Measurements from ENCODE around the gene ZP4. TPM values are rescaled to one million over a fixed set of nuclear protein-coding genes. Genes with fewer than 3 reads are reported as not detected.

Gene ZP4
- total RNA-seq, 1 experiment from 2014 or later: not detected

GRCh38 chr1:237910834-237911233, 20.1 kb upstream of the ZP4 start:
- H3K36me3 ChIP-seq (ENCODE audit: insufficient read depth, low read length, poor library complexity, severe bottlenecking): no peaks in the 10 kb centered on the region
- DNase-seq (ENCODE audit: low spot score): no peak
- CTCF ChIA-PET: no interaction called here
- no peak overlapping the region for H3K4me3 ChIP-seq (ENCODE audit: low read depth, low read length, poor library complexity, severe bottlenecking)
- intact Hi-C loops (cut with micrococcal nuclease; ENCODE audit: unreplicated experiment): no loop called here
- H3K27me3 ChIP-seq (replicated peaks; ENCODE audit: insufficient read depth, low read depth, low read length, poor library complexity): no peaks in the 10 kb centered on the region
- no peaks in the 10 kb centered on the region for H3K4me1 ChIP-seq (ENCODE audit: insufficient read depth, low read length, poor library complexity, severe bottlenecking)
- H3K27ac ChIP-seq (ENCODE audit: low read depth, low read length, poor library complexity, severe bottlenecking): no peak overlapping the region
- POLR2A ChIA-PET (ENCODE audit: low non-redundant PET): no interaction called here
- TF ChIP-seq, protein P1, sequence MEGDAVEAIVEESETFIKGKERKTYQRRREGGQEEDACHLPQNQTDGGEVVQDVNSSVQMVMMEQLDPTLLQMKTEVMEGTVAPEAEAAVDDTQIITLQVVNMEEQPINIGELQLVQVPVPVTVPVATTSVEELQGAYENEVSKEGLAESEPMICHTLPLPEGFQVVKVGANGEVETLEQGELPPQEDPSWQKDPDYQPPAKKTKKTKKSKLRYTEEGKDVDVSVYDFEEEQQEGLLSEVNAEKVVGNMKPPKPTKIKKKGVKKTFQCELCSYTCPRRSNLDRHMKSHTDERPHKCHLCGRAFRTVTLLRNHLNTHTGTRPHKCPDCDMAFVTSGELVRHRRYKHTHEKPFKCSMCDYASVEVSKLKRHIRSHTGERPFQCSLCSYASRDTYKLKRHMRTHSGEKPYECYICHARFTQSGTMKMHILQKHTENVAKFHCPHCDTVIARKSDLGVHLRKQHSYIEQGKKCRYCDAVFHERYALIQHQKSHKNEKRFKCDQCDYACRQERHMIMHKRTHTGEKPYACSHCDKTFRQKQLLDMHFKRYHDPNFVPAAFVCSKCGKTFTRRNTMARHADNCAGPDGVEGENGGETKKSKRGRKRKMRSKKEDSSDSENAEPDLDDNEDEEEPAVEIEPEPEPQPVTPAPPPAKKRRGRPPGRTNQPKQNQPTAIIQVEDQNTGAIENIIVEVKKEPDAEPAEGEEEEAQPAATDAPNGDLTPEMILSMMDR (conservative IDR thresholded peaks at IDR 0.05; ENCODE audit: low read depth, low read length): no peak
- no TSS peak for BruUV-seq (replicated peaks)
- no peaks in the 10 kb centered on the region for H3K9me3 ChIP-seq (ENCODE audit: low read depth, low read length, poor library complexity, severe bottlenecking)

DNA sequence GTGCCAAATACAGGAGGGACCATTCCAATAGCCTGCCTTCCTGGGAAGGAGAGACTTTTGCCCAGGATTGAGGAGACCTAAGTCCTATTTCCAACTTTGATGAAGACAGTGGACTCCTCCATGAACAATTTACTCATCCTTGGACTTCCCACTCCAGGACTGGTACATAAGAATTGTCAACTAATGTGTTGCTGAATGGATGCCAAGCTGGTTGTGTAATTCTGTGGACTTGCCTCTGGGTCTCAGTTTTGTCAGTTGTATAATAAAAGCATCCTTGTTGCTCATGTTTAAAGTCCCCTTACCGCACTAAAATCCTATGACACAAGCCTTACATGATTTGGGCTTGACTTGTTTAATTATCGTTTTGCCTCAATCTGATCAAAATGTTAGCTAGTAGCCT, 13.2 kb upstream of the ZP4 start:
- Histone ChIP-seq H3K9me3 (ENCODE audit: low read depth, low read length, poor library complexity, severe bottlenecking) (no peaks in the 10 kb centered on the region), H3K4me1 (ENCODE audit: insufficient read depth, low read length, poor library complexity, severe bottlenecking) (no peaks in the 10 kb centered on the region), H3K4me3 (ENCODE audit: low read depth, low read length, poor library complexity, severe bottlenecking) (no peak overlapping the region), H3K27me3 (replicated peaks; ENCODE audit: insufficient read depth, low read depth, low read length, poor library complexity) (no peaks in the 10 kb centered on the region), H3K27ac (ENCODE audit: low read depth, low read length, poor library complexity, severe bottlenecking) (no peak overlapping the region), H3K36me3 (ENCODE audit: insufficient read depth, low read length, poor library complexity, severe bottlenecking) (no peaks in the 10 kb centered on the region)
- ChIA-PET CTCF (no interaction called here), POLR2A (ENCODE audit: low non-redundant PET) (no interaction called here)
- no peak for TF ChIP-seq EZH2 (IDR thresholded peaks at IDR 0.05; ENCODE audit: borderline replicate concordance, low read depth, low read length, poor library complexity, severe bottlenecking)
- TF ChIP-seq, protein P1 (conservative IDR thresholded peaks at IDR 0.05; ENCODE audit: low read depth, low read length): no peak
- BruUV-seq (replicated peaks): no TSS peak
- no peak for DNase-seq (ENCODE audit: low spot score)
- intact Hi-C loops (cut with micrococcal nuclease; ENCODE audit: unreplicated experiment): no loop called here

DNA sequence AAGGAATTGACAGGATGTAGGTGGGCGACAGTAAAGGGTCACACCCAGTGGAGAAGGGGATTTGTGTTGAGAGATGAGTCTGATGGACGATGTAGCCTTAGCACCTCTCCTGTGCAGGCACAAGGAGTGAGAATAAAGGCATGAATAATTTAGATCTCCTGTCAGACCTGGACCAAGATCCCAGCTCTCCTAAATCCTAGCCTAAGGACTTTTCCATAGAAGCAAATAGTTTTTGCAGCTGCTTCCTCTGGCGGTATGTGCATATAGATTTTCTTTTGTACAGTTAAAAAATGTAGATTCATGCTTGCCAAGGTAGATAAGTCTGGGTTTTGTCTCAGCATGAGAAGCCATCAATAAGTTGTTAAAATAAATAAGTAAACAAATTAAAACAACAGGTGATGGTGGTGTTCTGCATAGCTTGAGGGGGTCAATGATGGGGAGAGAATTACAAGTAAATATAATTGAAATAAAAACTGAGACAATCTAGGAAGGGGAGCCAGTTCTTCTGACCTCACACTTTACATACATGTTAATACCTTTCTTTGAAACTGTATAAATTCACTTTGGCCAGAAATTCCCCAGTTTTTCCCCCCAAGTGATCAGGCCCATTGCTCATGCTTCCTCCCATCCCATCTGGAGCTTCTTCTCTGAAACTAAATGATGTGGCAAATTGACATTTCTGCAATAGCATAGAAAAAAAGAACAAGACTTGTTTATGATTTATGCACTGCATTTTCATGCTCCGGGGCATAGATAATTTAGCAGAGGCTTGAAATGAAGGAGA, 12.4 kb upstream of the ZP4 start:
- Histone ChIP-seq H3K9me3 (ENCODE audit: low read depth, low read length, poor library complexity, severe bottlenecking) (no peaks in the 10 kb centered on the region), H3K4me1 (ENCODE audit: insufficient read depth, low read length, poor library complexity, severe bottlenecking) (no peaks in the 10 kb centered on the region), H3K36me3 (ENCODE audit: insufficient read depth, low read length, poor library complexity, severe bottlenecking) (no peaks in the 10 kb centered on the region), H3K27ac (ENCODE audit: low read depth, low read length, poor library complexity, severe bottlenecking) (no peak overlapping the region), H3K27me3 (replicated peaks; ENCODE audit: insufficient read depth, low read depth, low read length, poor library complexity) (no peaks in the 10 kb centered on the region), H3K4me3 (ENCODE audit: low read depth, low read length, poor library complexity, severe bottlenecking) (no peak overlapping the region)
- TF ChIP-seq, protein P1 (conservative IDR thresholded peaks at IDR 0.05; ENCODE audit: low read depth, low read length): no peak
- TF ChIP-seq EZH2 (IDR thresholded peaks at IDR 0.05; ENCODE audit: borderline replicate concordance, low read depth, low read length, poor library complexity, severe bottlenecking): no peak
- BruUV-seq (replicated peaks): no TSS peak
- no peak for DNase-seq (ENCODE audit: low spot score)
- intact Hi-C loops (cut with micrococcal nuclease; ENCODE audit: unreplicated experiment): no loop called here
- ChIA-PET CTCF (no interaction called here), POLR2A (ENCODE audit: low non-redundant PET) (no interaction called here)

All from A673 (cell line).